ENCODE data around the gene RNF166.

RNF166 gene

GRCh38 chr16:88705801-88706228 is 393 bp downstream of the RNF166 start:
- peak in 1 of 3 experiments; percentile 38 for DNase-seq

GRCh38 chr16:88705076-88705684 is 1.0 kb downstream of the RNF166 start:
- DNase-seq = no peak

GRCh38 chr16:88703486-88704309 is 2.5 kb downstream of the RNF166 start:
- DNase-seq = no peak

- no peak for DNase-seq
Observed at GRCh38 chr16:88702371-88703210, 3.6 kb downstream of the RNF166 start.

- DNase-seq = no peak
Observed at GRCh38 chr16:88701581-88702370, 4.4 kb downstream of the RNF166 start.

GRCh38 chr16:88700636-88701482 is 5.3 kb downstream of the RNF166 start:
- DNase-seq = no peak

GRCh38 chr16:88700322-88700635 is 5.9 kb downstream of the RNF166 start:
- no peak for DNase-seq

GRCh38 chr16:88699180-88699579 is 7.0 kb downstream of the RNF166 start:
- no peak for DNase-seq

- no peak for DNase-seq
Observed at GRCh38 chr16:88698646-88699045, 7.6 kb downstream of the RNF166 start.

- no peak for DNase-seq
Observed at GRCh38 chr16:88697831-88698615, 8.2 kb downstream of the RNF166 start.

GRCh38 chr16:88697116-88697830 is 8.9 kb downstream of the RNF166 start:
- no peak for DNase-seq

GRCh38 chr16:88696441-88696840 is 9.8 kb downstream of the RNF166 start:
- no peak for DNase-seq

GRCh38 chr16:88695753-88696152 is 10.5 kb downstream of the RNF166 start:
- DNase-seq = no peak

- no peak for DNase-seq
Observed at GRCh38 chr16:88695218-88695617, 11.0 kb downstream of the RNF166 start.

- DNase-seq = no peak
Observed at GRCh38 chr16:88694221-88695087, 11.8 kb downstream of the RNF166 start.

- peak in 1 of 3 experiments; percentile 3 for DNase-seq
Observed at GRCh38 chr16:88693420-88694177, 12.6 kb downstream of the RNF166 start.

GRCh38 chr16:88692861-88693260 is 13.3 kb downstream of the RNF166 start:
- no peak for DNase-seq

- peak in 1 of 3 experiments; percentile 3 for DNase-seq
Observed at GRCh38 chr16:88691924-88692560, 14.2 kb downstream of the RNF166 start.

All from NCI-H1417 (cell line).